Measurements from ENCODE around the gene NTM.

DNA sequence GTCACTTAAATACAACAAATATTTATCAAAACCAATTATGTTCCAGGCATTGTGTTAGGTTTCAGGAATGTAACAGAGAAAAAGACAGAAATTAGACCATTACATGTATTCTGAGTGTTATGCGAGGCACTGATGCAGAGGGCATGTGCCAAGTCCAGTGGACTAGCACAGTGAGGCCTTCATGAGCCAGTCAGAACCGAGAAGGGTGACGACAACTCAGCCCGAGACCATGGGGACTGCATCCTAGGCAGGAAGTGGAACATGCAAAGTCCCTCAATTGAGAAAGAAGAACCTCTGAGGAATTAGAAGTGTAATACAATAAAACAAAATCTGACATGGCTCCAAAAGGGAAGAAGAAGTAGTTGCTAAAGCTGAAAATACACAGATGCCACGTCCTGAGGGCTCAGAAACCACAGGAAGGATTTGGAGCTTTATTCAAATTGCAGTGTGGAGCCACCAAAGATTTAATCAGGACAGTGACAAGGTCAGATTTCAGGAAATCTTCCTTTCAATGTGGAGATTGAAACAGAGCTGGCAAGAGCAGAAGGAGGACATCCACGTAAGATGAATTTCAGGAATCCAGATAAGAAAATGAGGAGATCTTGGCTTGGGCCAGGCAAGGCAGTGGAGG, 529.6 kb downstream of the NTM start:
- TF ChIP-seq, protein P1, sequence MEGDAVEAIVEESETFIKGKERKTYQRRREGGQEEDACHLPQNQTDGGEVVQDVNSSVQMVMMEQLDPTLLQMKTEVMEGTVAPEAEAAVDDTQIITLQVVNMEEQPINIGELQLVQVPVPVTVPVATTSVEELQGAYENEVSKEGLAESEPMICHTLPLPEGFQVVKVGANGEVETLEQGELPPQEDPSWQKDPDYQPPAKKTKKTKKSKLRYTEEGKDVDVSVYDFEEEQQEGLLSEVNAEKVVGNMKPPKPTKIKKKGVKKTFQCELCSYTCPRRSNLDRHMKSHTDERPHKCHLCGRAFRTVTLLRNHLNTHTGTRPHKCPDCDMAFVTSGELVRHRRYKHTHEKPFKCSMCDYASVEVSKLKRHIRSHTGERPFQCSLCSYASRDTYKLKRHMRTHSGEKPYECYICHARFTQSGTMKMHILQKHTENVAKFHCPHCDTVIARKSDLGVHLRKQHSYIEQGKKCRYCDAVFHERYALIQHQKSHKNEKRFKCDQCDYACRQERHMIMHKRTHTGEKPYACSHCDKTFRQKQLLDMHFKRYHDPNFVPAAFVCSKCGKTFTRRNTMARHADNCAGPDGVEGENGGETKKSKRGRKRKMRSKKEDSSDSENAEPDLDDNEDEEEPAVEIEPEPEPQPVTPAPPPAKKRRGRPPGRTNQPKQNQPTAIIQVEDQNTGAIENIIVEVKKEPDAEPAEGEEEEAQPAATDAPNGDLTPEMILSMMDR (IDR thresholded peaks at IDR 0.05), result no peak
- TF ChIP-seq POLR2A (IDR thresholded peaks at IDR 0.05) (no peak), POLR2AphosphoS5 (IDR thresholded peaks at IDR 0.05) (no peak)

Measured in breast epithelium (tissue), 3 donors.